Measurements from ENCODE around the gene LIG1. TPM values are rescaled to one million over a fixed set of nuclear protein-coding genes. Genes with fewer than 3 reads are reported as not detected.

Gene LIG1
- total RNA-seq, 4 donors from 2014 or later: 6.1 to 21.9 (median 6.7) TPM

GRCh38 chr19:48181505-48181904 is 11.4 kb upstream of the LIG1 start:
- TF ChIP-seq EP300 (IDR thresholded peaks at IDR 0.05) (no peak), CTCF (IDR thresholded peaks at IDR 0.05) (no peak), POLR2A (IDR thresholded peaks at IDR 0.05) (no peak)
- Histone ChIP-seq H3K4me3 (no peak overlapping the region), H3K9me3 (peaks cover 0 to 22% (median 2%) of the 10 kb centered on the region in 4 donors), H3K4me1 (no peaks in the 10 kb centered on the region), H3K27ac (no peak overlapping the region), H3K36me3 (peaks cover 0 to 79% (median 0%) of the 10 kb centered on the region in 3 donors), H3K27me3 (no peaks in the 10 kb centered on the region)
- WGBS, 2 donors: 94 to 99% methylated on average over 5 of the region's 5 CpGs
- no peak for DNase-seq (ENCODE audit: low spot score in 2 of 2)

GRCh38 chr19:48176226-48176625 is 6.1 kb upstream of the LIG1 start:
- H3K36me3 ChIP-seq: peaks cover 0 to 84% (median 0%) of the 10 kb centered on the region in 3 donors
- 80 to 94% methylated on average over 3 of the region's 3 CpGs for WGBS, 2 donors
- no peaks in the 10 kb centered on the region for H3K27me3 ChIP-seq
- H3K27ac ChIP-seq: no peak overlapping the region
- DNase-seq (ENCODE audit: low spot score in 2 of 2): no peak
- H3K4me1 ChIP-seq: peaks cover 0 to 7% (median 0%) of the 10 kb centered on the region in 4 donors
- H3K9me3 ChIP-seq: peaks cover 0 to 8% (median 0%) of the 10 kb centered on the region in 4 donors
- TF ChIP-seq POLR2A (IDR thresholded peaks at IDR 0.05) (no peak), EP300 (IDR thresholded peaks at IDR 0.05) (no peak), CTCF (IDR thresholded peaks at IDR 0.05) (no peak)
- H3K4me3 ChIP-seq: no peak overlapping the region

- no peak overlapping the region for H3K4me3 ChIP-seq
- no peaks in the 10 kb centered on the region for H3K27me3 ChIP-seq
- 89 to 92% methylated on average over 10 of the region's 10 CpGs for WGBS, 2 donors
- TF ChIP-seq POLR2A (IDR thresholded peaks at IDR 0.05) (no peak), EP300 (IDR thresholded peaks at IDR 0.05) (no peak), CTCF (IDR thresholded peaks at IDR 0.05) (no peak)
- peaks cover 0 to 79% (median 0%) of the 10 kb centered on the region in 3 donors for H3K36me3 ChIP-seq
- H3K4me1 ChIP-seq: peaks cover 0 to 13% (median 0%) of the 10 kb centered on the region in 4 donors
- H3K9me3 ChIP-seq: peaks cover 0 to 1% (median 0%) of the 10 kb centered on the region in 4 donors
- H3K27ac ChIP-seq: no peak overlapping the region
- DNase-seq (ENCODE audit: low spot score in 2 of 2): no peak
These were observed 5.4 kb upstream of the LIG1 start for GRCh38 chr19:48175578-48175977.

- WGBS, 2 donors: 78 to 88% methylated on average over 6 of the region's 6 CpGs
- Histone ChIP-seq H3K4me1 (peaks cover 0 to 17% (median 0%) of the 10 kb centered on the region in 4 donors), H3K36me3 (peaks cover 0 to 70% (median 0%) of the 10 kb centered on the region in 3 donors), H3K4me3 (no peak overlapping the region), H3K27ac (no peak overlapping the region), H3K9me3 (no peaks in the 10 kb centered on the region), H3K27me3 (no peaks in the 10 kb centered on the region)
- TF ChIP-seq CTCF (IDR thresholded peaks at IDR 0.05) (no peak), POLR2A (IDR thresholded peaks at IDR 0.05) (no peak), EP300 (IDR thresholded peaks at IDR 0.05) (no peak)
- DNase-seq (ENCODE audit: low spot score in 2 of 2): no peak
These were observed 4.4 kb upstream of the LIG1 start for GRCh38 chr19:48174445-48175030.

GRCh38 chr19:48171710-48172109 is 1.6 kb upstream of the LIG1 start:
- Histone ChIP-seq H3K27me3 (no peaks in the 10 kb centered on the region), H3K4me1 (peaks cover 0 to 24% (median 2%) of the 10 kb centered on the region in 4 donors), H3K4me3 (no peak overlapping the region), H3K27ac (no peak overlapping the region), H3K36me3 (peaks cover 0 to 49% (median 0%) of the 10 kb centered on the region in 3 donors), H3K9me3 (no peaks in the 10 kb centered on the region)
- no peak for TF ChIP-seq POLR2A (IDR thresholded peaks at IDR 0.05)
- TF ChIP-seq CTCF (IDR thresholded peaks at IDR 0.05): no peak
- no peak for TF ChIP-seq EP300 (IDR thresholded peaks at IDR 0.05)
- no peak for DNase-seq (ENCODE audit: low spot score in 2 of 2)
- WGBS, 2 donors: 82 to 85% methylated on average over 37 of the region's 37 CpGs
